NCI-H2196 treated with DMSO at 0.1 percent for 48 hours (cell line): ENCODE data around the gene PPP1R1A.

Source experiments
- DNase-seq: peaks from one replicate; lab custom pipeline; 2025; ENCODE audit not compliant: unreplicated experiment; lab: John Stamatoyannopoulos, UW

The PPP1R1A gene

GRCh38 chr12:54572881-54573280 lies 15.6 kb downstream of the PPP1R1A start:
- no peak for DNase-seq

GRCh38 chr12:54571193-54572188 lies 17.0 kb downstream of the PPP1R1A start:
- DNase-seq = no peak

GRCh38 chr12:54569995-54570528 lies 18.4 kb downstream of the PPP1R1A start:
- DNase-seq = no peak

GRCh38 chr12:54569072-54569471 lies 19.4 kb downstream of the PPP1R1A start:
- DNase-seq = no peak

- no peak for DNase-seq
Measured at GRCh38 chr12:54566792-54567191, 21.7 kb downstream of the PPP1R1A start.

GRCh38 chr12:54565986-54566544 lies 22.4 kb downstream of the PPP1R1A start:
- no peak for DNase-seq

- DNase-seq = no peak
Measured at GRCh38 chr12:54565310-54565985, 23.0 kb downstream of the PPP1R1A start.

GRCh38 chr12:54564768-54565167 lies 23.7 kb downstream of the PPP1R1A start:
- DNase-seq = no peak

GRCh38 chr12:54563787-54564186 lies 24.7 kb downstream of the PPP1R1A start:
- no peak for DNase-seq

GRCh38 chr12:54562750-54563356 lies 25.6 kb downstream of the PPP1R1A start:
- DNase-seq = no peak

- no peak for DNase-seq
Measured at GRCh38 chr12:54561164-54561563, 27.3 kb downstream of the PPP1R1A start.

GRCh38 chr12:54560374-54560858 lies 28.0 kb downstream of the PPP1R1A start:
- DNase-seq = peak; percentile 29

GRCh38 chr12:54558759-54559158 lies 29.7 kb downstream of the PPP1R1A start:
- DNase-seq = no peak

- DNase-seq = no peak
Measured at GRCh38 chr12:54558311-54558710, 30.1 kb downstream of the PPP1R1A start.

GRCh38 chr12:54555670-54556257 lies 32.7 kb downstream of the PPP1R1A start:
- DNase-seq = no peak

GRCh38 chr12:54549774-54550451 lies 38.5 kb downstream of the PPP1R1A start:
- DNase-seq = no peak

GRCh38 chr12:54546511-54546910 lies 41.9 kb downstream of the PPP1R1A start:
- DNase-seq = no peak

- no peak for DNase-seq
Measured at GRCh38 chr12:54544743-54545142, 43.7 kb downstream of the PPP1R1A start.

GRCh38 chr12:54543526-54543925 lies 44.9 kb downstream of the PPP1R1A start:
- no peak for DNase-seq

GRCh38 chr12:54541751-54542290 lies 46.6 kb downstream of the PPP1R1A start:
- no peak for DNase-seq
